OCI-LY7 (cell line): Measurements from ENCODE around the gene CHST13.

Experiments
- EZH2phosphoT487 ChIP-seq: fragments of 200-600 bp; sonication (generic); IDR thresholded peaks from 2 replicates; pipeline ENCODE4 v1.6.1; 2018; ENCODE audit warnings: low read depth, borderline replicate concordance, mild to moderate bottlenecking, mixed run types, antibody characterized with exemption, low read length, moderate library complexity, mixed read lengths
- TF ChIP-seq, protein P1 (sequence below): fragments of 200-600 bp; sonication (generic); conservative IDR thresholded peaks from 2 replicates; pipeline ENCODE4 v1.5.1; 2014; ENCODE audit warnings: mild to moderate bottlenecking, antibody characterized with exemption, low read length, moderate library complexity, mixed read lengths

DNA sequence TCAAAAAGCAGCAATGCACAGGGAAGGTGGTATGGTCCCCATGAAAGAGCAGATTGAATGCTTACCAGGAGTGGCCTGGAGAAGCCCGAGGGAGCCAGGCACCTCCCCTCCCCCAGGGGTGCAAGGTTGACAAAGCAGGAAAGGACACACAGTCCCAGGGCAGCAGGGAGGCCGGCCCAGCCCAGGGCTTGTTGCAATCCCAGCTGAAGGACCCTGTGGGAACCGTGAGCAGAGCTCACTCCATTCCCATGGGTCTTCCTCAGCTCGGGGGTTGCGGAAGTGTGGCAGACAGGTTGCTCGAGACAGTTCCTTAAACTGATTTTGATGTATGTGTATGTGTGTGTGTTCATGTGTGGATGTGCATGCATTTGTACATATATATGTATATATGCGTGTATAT lies 22.2 kb upstream of the CHST13 start:
- TF ChIP-seq, protein P1, sequence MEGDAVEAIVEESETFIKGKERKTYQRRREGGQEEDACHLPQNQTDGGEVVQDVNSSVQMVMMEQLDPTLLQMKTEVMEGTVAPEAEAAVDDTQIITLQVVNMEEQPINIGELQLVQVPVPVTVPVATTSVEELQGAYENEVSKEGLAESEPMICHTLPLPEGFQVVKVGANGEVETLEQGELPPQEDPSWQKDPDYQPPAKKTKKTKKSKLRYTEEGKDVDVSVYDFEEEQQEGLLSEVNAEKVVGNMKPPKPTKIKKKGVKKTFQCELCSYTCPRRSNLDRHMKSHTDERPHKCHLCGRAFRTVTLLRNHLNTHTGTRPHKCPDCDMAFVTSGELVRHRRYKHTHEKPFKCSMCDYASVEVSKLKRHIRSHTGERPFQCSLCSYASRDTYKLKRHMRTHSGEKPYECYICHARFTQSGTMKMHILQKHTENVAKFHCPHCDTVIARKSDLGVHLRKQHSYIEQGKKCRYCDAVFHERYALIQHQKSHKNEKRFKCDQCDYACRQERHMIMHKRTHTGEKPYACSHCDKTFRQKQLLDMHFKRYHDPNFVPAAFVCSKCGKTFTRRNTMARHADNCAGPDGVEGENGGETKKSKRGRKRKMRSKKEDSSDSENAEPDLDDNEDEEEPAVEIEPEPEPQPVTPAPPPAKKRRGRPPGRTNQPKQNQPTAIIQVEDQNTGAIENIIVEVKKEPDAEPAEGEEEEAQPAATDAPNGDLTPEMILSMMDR, result no peak
- no peak for TF ChIP-seq EZH2phosphoT487
